Activated naive CD8-positive, alpha-beta T cell treated with anti-CD3 and anti-CD28 coated beads, Interleukin-2, amount 50 U/mL, for 16 hours (primary cell): ENCODE results near the gene SYNDIG1.

Experiments used
- DNase-seq: peaks from one replicate; pipeline ENCODE4 v3.0.0-alpha.2; 2020; ENCODE audit warnings: low read depth, low spot score

The SYNDIG1 gene

DNA sequence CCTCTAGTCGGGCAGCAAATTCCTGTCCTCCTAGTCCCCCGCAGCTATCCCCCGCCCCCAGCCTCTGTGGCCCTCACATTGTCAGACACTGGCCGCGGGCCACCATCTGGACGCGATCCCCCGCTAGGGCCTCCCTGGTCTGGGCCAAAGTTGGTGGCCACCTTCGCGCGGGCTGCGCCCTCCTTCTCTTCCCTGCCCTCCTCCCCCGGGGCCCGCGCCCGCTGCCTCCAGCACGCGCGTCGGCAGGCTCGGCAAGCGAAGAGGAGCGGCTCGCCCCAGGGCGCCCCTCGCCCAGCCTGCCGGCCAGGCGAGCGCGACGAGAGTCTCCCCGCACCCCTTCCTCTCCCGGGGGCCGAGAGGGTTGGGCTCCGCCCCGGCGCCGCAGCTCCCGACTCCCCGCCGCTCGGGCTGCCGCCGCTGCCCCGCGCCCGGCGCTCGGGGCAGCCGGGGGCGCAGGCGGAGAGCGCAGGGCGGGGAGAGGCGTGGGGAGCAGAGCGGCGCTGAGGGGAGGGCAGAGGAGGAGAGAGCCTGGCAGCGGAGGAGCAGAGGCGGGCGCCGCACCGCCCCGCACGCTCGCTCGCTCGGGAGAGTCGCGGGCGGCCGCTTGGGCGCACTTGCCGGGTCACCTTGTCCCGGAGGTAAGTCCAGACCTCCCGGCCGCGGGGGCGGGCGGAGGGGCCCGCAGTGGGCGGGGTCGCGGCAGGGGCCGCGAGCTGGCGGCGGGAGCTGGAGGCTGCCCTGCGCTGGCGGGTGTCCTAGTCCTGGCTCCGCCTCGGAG is at the start of gene SYNDIG1:
Gene SYNDIG1, plus strand, starts transcription at position 514 of the 778 bp plus-strand sequence. CDS start 73,469 bp downstream, outside the sequence.
- no peak for DNase-seq

DNA sequence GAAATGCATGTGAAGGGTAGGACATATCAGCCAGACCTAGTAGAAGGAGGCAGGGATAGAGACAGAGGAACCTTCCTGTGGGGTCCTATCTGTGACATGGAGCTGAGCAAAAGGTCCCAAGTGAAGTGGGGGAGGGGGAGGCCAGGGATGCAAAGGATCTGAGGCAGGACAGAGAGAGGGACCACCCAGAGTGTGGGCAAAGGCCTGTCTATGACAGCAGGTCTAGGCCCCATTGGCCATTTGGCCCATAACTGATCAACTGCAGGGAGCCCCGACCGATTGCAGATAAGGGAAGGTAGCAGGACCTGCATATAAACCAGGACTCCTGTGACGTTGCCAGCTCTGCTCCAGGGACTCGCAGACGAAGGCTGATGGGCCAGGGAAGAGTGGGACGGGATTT is 49.6 kb upstream of the SYNDIG1 start:
- no peak for DNase-seq

DNA sequence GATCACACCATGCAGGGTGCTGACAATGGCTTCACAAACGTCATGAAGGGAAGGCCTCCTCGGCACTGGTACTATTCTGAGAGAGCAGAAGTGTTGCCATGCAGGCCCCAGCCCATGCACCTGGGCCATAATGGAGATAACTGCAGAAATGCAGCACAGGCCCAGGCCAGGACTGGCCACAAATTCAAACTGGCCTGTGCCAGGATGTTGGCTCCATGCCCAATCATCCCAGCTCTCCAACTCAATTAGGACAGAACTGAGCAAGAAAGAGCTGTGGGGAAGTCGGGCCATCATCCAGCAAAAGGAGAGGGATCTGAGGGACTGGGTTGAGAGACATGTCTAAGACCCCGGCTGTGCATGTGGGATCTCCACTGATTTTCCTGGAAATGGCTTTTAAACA is 48.9 kb upstream of the SYNDIG1 start:
- DNase-seq = no peak

DNA sequence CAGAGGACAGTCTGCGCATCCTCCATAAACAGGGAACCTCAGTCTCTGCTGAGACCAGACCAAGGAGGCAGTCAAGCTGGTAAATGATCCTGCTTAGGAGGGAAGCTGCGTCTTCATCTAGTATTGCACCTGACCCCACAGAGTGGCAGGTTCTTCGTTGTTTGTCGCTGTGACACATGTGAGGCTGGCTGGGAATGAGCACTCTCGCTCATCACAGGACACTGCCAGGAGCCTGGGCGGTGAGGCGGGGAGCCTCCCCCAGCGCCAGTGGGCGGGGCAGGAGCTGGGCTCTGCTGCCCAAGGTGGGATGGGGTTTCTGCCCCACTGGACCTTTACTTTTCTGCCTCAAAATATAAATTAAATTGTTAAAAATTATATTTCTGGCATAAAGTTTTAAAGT is 48.4 kb upstream of the SYNDIG1 start:
- DNase-seq = no peak

DNA sequence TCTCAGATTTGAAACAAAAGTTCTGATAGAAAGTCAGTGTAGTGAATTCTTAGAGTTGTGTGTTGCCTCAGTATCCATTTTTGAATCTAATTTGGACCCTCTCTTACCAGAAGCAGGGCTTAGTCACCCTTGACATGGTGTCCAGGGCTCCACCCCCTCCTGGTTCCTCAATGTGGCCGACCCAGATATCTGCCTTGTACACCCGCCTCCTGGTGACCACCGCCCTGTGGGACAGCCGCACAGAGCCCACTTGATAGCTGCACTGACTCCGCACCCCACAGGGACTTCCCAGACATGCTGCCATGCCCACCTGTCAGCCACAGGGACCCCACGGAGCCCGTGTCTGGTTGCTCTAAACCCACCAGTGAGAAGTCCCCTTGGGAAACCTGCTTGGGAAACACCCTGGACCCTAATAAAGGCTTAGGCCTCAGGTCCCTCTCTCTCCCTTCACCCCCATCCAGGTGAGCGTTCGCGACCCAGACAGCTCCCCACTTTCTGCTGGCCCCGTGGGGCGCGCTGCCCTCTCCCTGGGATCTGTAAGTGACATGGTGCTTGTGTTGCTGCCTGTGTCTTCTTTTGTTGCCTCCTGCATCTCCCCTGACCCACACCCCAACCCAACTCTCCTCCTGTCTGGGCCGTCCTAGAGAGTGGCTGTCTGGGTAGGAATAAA is 47.2 kb upstream of the SYNDIG1 start:
- no peak for DNase-seq

DNA sequence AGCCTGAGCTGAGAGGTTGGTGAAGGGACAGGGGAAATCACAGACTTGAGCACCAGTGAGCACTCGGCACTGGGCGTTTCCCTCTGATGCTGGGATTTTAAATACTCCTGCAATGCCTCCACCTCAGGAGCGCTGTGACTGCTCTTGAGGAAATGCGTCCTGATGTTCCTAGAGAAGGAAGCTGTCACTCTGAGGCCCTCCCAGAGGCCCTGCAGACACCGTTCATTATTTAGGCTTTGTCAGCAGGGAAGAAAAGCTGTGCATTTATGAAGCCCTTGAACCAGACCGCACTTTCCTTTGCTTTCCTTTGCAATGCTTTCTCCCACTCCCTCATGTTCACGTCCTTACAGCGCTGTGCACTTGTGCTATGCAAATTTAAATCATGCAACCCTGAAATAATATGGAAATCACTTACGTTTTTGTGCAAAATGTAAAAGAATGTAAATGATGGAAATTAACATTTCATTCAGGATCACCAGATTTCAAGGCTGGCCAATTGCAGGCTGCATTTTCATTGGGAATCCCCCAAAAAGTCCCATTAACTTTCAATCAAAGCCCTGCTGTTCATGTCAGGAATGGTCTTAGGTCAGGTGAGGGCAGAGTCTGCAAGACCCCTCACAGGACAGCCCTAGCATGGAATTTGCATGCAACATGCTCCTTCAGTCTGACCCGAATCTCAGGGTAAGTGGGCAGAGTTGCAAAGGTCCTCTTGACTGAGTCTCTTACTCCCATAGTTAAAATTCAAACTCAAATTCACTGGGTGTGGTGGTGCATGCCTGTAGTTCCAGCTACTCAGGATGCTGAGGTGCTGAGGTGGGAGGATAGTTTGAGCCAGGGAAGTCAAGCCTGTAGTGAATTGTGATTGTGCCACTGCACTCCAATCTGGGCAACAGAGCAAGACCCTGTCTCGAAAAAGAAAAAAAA is 45.8 kb upstream of the SYNDIG1 start:
- DNase-seq = no peak

DNA sequence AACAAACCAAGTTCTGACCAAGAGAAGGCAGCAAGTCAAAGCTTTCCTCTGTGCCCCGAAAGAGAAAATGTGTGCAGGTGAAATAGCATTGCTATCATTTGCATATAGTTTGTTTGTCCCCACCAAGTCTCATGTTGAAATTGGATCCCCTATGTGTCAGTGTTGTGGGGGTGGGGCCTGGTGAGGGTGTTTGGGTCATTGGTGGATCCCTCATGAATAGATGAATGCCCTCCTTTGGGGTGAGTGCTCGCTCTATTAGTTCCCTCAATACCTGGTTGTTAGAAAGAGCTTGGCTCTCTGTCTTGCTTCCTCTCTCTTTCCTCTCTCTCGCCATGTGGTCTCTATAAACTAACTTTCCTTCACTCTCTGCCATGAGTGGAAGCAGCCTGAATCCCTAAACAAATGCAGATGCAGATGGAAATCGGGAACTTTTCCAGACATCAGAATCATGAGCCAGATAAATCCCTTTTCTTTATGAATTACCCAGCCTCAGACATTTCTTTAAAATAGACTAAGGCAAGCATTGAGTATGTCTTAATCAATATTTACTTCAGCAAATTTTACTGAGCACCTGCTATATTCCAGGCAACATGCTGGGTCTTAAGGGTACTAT is 43.8 kb upstream of the SYNDIG1 start:
- DNase-seq = no peak

DNA sequence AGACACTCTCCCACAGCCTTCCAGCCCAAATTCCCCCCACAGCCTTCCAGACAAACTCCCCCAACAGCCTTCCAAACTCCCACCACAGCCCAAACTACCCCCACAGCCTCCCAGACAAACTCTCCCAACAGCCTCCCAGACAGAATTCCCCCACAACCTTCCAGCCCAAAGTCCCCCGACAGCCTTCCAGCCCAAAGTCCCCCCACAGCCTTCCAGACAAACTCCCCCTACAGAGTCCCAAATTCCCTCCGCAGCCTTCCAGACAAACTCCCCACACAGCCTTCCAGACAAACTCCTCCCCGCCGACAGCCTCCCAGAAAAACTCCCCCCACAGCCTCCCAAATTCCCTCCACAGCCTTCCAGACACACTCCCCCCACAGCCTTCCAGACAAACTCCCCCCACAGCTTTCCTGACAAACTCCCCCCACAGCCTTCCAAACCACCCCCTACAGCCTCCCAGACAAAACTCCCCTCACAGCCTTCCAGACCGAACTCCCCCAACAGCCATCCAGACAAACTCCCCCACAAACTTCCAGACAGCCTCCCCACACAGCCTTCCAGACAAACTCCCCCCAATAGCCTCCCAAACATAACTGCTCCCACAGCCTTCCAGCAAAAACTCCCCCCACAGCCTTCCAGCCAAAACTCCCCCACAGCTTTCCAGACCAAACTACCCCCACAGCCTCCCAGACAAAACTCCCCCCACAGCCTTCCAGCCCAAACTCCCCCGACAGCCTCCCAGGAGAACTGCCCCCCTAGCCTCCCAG is 38.0 kb upstream of the SYNDIG1 start:
- DNase-seq = no peak

DNA sequence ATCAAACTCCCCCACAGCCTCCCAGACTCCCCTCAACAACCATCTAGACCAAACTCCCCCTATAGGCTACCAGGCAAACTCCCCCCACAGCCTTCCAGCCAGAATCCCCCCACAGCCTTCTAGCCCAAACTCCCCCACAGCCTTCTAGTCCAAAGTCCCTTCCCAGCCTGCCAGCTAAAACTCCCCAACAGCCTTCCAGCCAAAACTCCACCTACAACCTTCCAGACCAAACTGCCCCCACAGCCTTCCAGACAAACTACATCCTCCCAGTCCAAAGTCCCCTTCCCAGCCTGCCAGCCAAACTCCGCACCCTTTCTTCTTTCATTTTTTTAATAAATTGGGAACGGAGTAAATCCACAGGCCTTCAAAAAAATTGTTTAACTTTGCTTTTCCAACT is 37.4 kb upstream of the SYNDIG1 start:
- no peak for DNase-seq

DNA sequence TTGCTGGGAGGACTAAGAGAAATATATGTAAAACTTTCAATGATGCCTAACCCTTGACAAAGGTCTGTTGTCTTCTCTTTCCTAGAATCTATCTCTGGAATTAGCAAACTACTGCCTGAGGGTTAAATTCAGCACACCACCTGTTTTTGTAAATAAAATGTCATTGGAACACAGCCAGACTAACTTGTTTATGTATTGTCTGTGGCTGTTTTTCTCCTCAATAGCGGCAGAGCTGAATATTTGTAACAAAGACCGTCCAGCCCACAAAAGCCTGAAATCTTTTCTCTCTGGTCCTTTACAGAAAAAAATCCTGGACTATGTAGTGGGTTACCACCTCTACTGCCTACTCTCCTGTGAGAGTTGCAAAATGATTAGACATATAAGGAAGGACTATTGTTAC is 33.3 kb upstream of the SYNDIG1 start:
- DNase-seq = no peak

DNA sequence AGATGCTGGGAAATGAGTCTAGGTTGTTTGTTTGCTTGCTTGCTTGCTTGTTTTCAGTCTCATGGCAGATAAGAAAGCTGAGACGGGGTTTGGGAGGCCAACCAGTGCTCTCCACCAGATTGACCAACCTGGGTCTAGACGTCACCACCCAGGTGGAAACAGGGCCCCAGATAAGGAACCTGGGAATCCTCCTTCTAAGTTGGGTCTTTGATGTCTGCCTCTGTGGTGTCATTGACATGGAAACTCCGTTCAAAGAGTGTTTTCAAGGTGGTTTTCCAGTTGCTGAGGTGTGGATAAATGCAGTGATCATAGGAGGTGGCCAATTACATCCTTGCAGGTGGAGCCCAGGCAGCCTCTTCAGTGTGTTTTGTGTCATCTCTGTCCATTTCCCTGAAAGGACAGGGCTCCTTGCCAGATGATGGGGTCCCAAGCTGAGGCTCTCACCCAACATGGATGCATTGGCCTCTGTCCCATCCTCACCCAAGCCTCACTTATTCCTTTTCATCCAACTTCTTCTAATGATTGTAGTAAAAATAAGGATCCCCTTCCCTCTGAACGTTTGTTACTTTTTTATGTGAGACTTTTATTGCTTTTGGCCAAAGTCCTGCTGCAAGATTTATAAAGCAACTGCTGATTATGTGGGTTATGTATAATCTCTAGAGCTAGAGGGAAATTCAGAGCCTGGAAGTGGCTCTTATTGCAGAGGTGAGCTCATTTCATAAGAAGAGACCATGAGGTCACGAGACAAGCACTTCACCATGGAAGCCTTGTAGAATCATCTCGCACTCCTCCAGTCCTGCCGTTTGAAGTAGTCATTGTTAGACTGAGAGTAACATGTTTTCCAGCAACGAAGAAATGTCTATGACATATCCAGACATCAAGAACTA is 32.0 kb upstream of the SYNDIG1 start:
- no peak for DNase-seq

DNA sequence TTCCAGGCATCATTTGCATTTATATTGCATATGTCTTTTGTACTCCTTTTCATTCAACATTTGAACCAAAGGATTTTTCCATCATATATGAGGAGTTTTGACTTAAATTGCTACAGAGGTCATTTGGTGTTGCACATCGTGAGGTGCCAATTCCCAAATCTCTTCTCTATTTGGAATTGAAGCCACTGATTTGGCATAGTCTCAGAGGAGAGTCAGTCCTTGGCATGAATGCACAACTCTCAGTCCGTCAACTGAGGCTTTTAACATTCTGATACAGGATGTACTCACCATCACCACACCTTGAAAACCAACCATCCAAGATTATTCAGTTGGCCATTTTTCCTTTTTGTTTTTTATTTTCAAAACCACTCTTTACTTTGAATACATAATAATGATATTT is 31.1 kb upstream of the SYNDIG1 start:
- DNase-seq = no peak

DNA sequence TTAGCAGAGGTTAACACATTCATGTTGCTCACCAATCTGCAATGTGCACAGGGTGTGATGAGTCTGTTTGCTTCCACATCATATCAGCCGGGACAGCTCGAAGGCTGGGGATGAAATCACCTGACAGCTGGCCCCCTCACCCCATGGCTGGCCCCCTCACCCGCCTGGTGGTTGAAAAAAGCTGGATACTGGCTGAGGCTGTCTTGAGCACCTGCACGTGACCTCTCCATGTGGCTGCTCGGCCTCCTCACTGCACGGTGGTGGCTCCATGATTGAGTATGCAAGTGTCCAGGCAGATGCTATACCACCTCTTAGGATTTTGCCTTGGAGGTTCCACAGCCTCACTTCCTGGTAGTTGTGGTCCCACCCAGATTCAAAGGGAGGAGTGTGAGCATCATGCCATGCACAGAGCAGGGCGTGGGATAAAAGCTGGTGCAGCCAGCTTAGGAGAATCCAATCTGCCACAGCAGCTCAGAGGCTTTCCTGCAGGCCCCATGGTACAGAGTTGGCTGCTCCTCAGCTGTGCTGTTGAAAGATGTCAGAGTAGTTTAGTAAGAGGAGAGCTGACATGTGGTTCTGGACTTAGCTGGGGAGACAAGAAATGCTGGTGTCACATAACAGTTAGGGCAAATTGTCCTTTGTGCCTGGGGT is 29.6 kb upstream of the SYNDIG1 start:
- no peak for DNase-seq

DNA sequence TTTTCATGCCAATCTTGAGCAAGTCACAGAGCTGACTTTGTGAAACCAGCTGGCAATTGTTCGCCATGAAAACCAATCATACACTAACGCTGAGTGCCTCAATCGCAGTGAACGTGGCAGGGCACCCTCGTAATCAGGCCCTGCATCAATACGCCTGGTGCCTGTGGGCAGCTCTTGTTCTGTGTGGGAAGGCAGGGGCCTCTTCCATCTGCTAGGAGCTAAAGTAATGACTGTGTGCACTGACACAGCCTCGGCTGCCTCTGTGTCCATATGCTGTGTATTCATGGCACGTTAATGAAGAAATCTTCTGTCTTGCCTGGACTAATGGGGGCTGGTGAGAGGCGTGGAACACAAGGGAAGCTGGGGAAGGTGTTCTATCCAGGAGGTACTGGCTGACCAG is 27.8 kb upstream of the SYNDIG1 start:
- no peak for DNase-seq

DNA sequence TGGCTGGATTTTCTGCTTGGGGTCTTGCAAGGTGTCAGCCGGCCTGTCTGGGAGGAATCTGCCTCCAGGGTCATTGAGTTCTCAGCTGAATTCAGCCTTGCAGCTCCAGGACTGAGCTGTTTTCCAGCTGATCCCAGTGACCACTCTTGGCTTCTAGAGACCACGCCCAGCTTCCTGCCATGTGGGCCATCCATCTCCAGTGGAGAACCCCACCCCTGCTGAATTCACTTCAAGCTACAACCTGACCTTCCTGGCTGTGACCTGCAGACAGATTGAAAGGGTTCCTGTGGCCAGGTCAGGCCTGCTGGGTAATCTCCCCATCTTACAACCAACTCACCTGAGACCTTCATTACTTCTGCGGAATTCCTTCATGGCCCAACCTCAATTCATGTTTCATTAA is 26.5 kb upstream of the SYNDIG1 start:
- DNase-seq = no peak

DNA sequence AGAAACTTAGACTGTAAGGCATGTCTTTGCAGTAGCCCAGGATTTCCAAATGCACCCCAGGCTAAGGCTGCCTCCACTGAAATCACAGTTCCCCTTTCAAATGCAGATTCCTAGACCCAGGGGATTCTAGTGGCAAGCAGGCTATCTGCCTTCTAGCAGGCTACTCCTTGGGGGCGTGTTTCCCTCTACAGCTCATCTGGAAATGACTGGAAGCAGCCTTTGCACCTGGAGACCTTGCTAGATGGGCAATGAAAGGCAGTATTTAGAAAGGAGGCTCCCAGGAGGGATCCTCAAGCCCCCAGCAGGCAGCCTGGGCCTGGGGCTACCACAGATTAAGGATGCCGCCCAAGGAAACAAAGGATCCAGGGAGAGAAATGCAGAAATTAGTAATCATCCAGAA is 26.0 kb upstream of the SYNDIG1 start:
- DNase-seq = no peak

DNA sequence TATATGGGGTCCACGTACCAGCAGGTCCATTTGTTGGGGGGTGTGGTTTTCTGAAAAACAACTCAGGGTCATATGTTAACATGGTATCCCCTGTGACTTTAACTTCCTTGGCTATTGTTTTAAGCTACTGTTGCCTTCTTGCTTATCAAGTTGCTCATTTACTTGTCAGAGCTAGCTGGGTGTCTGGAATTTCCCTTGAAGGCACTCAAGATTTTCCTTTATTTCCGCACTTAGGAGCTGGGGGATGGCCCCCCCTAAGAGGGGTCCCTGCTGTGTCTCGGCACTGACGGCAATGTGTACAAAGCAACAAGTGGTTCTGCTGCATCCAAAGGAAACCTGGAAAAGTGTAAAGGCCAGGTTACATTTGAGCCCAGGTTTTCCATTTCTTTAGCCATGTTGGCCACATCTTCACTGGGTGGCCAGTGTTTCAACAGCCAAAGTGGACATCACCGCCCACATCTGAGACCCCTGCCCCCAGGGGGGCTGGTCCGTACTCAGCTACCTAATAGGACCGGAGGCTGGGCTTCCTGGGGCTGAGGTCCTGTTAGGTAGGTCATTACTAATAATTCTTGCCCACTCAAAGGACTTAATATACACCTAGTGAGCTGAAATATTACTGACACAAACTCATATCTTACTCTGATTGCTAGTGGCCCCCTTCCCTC is 24.8 kb upstream of the SYNDIG1 start:
- DNase-seq = no peak

DNA sequence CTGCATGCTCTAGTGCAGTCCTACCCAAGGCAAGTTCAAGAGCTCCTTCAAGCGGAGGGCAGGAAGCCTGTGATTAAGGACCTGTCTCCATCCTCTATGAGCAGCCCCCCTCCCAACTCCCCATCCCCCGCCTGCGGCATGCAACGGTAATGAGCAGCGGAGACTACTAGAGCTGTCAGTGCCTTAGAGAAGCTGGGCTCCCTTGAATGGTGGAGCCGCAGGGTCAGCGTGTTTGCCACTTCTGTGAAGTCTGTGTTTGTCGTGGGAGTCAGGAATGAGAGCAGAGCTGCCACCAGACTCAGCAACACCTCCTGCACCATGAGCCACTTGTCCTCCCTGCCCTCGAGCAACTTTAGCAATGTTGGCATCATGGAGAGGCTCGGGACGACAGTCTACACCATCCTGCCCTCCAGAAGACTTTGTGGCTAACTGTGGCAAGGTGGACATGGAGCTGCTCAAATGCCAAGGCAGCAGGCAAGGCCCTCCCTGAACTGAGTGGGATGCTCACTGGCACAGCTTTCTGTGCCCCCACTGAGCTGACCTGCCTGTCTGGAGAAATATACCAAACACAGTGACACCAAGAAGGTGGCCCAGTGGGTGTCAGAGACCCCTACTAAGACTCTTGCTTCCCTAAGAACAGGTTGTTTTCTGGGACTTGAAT is 23.8 kb upstream of the SYNDIG1 start:
- no peak for DNase-seq
